Measurements from ENCODE around the gene MIEF1. TPM values are rescaled to one million over a fixed set of nuclear protein-coding genes. Genes with fewer than 3 reads are reported as not detected.
A peak's percentile ranks its signal among the peaks of the same experiment; 100 is the strongest.

Gene MIEF1
- total RNA-seq, 1 experiment from 2014 or later, result 10.6 TPM

DNA sequence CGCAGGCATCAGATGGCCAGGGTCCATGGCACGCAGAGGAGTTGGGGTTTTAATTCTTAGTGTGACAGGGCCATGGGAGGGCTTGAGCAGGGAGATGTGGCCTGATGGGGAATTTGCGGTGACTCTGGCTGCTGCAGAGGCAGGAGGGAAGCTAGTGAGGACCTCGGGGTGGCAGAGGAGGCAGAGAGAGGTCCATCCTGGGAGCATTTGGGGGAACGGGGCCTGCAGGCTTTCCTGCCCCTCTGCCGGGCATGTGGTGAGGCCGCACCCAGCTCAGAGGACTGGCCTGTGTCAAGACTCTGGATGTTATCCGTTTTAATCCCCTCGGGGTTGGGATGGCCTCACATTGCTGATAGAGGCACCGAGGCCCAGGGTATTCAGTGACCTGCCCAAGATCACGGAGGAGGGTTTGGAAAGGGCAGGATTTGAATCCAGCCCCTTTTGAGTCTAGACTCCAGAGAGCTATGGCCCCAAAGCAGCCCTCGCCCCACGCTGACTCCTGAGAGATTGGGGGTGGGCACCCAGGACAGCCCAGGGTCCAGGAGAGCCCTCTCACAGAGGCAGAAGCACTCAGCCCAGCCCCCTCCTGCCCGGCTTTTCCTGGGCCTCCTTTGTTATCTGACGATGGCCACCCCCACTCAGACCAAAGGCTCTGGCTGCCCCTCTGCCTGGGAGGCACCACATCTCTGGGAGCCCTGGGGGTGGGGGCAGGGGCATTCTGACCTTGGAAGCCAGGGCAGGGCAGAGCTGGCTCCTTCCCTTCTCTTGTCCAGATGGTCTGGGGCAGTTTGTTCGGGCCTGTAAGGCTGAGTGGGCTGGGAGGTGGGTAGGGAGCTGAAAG lies 31.4 kb upstream of the MIEF1 start:
- DNase-seq (ENCODE audit: low read depth), result no peak

DNA sequence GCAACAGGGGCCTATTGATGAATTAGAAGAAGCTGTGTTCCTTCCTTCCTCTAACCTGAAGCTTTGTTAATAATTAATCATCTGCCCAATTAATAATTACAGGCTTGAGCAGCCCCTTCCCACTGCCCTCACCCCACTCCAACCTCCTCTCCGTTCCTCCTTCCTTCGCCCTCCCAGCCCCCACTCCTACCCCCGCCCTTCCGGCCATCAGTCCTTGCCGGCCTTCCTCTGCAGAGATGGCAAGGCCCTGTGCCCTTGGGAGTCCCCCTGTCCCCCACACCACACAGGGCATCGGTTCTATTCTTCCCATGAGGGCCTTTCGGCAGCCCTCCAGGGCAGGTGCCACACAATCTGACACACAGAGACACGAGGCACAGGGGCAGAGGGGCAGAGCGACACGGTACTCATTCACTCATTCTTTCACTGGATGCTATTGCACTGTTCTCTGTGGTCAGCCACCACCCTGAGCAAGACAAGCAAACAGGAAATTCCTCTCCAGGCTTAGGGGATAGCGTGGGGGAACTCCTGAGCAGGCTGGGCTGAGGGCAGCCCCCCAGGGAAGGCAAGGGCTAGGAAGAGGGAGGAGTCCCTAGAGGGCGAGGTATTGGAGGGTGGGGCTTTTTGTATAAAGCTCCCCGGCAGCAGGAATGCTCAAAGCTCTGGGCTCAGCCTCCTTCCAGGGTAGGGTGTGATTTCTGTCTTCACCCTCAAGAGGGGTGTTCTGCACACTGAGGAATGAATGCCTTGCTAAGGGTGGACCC lies 30.5 kb upstream of the MIEF1 start:
- DNase-seq (ENCODE audit: low read depth), result peak; percentile 11

DNA sequence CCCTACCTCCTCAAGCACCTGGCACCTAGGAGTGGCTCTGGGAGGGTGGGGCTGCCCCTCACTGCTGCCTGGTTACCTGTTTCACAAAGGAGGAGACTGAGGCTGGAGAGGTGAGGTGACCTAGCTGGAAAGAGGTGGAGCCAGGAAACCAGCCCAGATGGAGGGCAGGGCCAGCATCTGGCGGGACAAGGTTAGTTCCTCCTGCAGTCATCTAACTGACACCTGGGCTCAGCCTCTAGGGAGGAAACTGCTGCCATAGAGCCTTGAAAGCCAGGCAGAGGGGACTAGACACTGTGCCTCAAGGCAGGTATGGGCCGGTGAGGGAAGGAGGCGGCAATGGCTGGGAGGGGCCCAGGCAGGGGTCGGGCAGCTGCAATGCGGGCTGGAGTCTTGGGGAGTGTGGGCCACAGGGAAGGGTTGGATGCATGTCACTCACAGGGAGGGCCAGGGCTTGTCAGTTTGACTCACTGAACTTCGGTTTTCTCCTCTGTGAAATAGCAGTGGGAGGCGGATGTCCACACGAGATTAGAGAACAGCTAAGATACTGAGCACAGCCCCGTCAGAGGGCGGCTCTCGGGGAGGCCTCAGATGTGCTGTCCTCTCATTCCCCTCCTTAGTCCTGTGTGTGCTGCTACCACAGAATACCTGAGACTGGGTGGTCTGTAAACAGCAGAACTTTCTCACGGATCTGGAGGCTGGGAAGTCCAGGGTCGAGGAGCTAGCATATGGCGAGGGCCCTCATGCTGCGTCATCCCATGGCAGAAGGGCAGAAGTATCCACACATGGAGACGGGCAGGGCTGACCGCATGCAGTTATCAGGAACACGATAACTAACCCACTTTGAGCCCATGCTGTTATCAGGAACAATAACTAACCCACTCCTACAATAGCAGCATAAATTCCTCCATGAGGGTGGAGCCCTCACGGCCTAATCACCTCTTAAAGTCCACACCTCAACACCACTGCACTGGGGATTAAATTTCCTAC lies 29.2 kb upstream of the MIEF1 start:
- no peak for DNase-seq (ENCODE audit: low read depth)

DNA sequence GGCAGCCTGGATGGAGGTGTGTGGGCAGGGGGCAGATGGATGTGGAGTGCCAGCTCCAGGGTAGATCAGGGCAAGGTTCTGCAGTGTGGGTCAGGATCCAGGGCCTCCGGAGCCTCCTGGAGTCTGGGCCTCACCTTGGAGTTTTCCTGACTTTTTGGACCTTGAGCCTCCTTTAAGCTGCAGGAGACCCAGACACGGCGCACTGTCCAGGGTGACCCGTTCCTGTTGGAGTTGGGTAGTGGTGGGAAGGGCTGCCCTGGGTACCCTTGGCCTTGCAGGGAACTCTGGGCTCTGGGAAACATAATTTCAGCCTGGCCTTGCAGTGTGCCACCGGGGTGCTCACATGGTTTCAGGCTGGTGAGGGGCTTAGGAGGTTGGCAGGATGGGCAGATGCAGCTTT lies 28.2 kb upstream of the MIEF1 start:
- DNase-seq (ENCODE audit: low read depth), result no peak

DNA sequence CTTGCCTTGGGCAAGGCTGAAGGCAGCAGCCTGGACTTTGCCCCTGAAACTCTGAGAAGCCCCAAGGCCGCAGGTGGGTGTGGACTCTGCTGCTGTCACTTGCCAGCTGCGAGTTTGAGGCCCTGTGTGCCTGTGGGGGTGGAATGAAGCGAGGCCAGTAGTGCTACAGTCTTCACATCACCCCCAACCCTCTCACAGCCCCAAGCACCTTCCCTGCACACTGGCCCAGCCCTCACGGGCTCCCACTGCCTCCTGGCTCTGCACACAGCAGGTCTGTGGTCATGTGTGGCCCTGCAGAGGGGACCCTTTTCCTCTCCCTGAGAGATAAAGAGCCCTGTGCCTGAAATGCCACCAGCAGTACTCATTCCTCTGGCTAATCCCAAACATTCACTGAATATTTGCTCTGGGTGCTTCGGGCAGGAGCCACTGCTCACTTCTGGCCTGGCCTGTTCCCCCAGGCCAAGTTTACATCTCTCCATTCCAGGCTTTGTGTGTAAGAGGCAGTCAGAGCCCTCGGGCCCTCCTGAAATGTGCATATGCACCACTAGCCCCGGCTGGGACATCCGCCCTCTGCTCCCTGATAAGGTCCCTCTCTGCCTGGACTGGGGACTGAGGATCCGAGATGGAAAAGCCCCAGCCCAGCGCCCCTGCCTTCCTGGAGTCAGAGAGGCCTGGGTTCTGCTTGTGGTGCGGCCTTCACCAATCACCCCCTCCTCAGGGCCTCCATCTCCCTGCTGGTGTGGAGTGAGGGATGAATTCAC lies 27.6 kb upstream of the MIEF1 start:
- no peak for DNase-seq (ENCODE audit: low read depth)

DNA sequence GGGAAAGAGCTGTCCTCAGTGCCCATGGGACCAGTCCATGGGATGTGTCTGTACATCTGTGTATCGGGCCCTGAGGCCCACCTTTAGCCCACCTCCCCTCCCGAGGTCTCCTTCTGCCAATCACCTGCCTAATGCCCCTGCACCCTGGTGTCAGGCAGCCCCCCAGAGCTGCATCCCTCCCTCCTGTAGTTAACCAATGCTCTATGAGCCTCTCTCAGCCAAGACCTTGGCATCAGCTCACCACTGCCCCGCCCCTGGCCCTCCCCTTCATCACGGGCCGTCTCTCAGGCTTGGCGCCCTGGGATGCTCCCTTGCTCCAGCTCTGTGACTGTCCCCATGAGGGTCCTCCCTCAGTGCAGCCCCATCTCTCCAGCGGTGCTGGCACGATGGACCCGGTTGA lies 26.8 kb upstream of the MIEF1 start:
- DNase-seq (ENCODE audit: low read depth), result no peak

DNA sequence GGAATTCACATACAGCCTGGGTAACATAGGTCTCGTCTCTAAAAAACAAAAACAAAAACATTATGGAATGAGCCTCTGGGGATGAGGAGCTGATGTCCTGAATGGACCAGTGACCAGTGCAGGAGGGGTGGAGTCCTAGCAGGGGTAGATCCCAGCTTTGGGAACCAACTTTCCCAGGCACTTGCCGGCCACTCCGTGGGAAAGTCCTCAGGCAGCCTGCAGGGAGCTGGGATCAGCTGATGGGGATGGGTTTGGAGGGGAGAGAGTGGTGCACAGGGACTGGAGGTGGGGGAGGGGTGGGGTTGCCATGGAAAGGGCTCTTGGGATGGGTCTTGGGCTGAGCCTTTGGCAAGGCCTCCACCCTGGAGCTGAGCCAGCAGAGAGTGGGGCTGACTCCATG lies 26.2 kb upstream of the MIEF1 start:
- DNase-seq (ENCODE audit: low read depth), result no peak

DNA sequence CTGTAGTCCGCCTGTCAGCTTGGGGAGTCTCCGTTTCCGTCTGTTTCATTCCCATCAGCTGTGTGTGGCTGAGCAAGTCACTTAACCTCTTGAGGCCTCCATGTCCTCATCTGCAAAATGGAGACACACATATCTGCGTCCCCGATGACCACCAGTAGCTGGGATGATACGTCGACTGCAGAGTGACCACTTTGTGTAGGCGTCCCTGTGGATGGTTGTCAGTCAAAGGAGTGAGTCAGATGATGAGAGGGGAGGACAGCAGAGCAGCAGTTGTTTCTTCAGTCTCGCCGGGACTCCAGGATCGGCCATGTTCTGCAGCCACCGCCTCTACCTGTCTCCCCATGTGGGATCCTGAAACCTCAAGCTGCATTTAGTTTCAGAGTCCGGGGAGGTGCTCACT lies 25.4 kb upstream of the MIEF1 start:
- DNase-seq (ENCODE audit: low read depth), result no peak

DNA sequence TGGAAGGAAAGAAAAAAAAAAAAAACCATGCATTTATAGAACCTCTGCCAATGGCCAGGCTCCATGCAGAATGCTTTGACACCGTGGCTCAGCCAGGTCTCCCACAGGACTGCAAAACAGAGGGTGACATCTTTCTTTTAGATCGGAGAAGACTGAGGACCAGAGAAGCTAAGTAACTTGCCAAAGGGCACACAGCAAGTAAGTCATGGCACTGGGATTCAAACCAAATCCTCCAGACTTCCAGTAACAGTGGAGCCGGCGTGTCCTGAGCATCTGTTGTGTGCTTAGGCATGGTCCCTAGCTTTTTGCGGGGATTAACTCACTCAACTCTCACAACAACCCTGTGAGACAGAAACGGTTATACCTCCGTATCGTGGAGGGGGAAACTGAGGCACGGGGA lies 24.5 kb upstream of the MIEF1 start:
- DNase-seq (ENCODE audit: low read depth), result no peak

DNA sequence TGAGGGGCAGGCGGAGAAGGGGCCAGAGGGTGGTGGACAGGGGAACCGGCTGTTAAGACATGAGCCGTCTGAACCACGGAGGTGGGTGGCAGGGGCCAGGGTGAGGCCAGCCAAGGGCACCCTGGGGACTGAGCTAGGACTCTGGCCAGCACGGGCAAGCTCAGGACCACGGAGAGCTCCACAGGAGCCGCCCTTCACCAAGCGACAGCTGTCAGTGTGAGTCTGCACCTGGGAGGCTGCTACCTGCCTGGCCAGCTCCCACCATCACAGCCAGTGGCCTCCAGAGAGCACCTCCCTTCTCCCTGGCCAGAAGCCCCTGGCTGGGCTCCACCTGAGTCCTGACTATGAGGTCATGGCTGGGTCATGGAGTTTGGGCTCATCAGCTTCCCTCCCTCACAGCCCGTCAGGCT lies 23.6 kb upstream of the MIEF1 start:
- no peak for DNase-seq (ENCODE audit: low read depth)

DNA sequence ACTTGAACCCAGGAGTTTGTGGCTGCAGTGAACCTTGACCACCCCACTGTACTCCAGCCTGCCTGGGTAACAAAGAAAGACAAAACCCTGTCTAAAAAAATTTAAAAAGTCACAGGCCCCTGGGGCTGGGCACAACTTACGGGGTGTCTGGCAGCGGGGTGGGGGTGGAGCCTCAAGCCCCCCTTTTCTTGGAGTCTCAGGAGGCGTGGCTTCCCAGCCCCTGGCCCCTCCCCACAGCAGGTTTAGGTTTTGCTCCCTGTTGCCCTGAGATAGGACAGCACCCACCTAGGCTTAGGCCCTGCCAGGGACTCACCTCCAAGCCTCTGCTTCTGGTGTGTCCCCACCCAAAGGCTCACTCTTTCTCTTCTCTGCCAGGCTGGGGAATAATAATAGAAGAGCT lies 22.8 kb upstream of the MIEF1 start:
- DNase-seq (ENCODE audit: low read depth), result no peak

DNA sequence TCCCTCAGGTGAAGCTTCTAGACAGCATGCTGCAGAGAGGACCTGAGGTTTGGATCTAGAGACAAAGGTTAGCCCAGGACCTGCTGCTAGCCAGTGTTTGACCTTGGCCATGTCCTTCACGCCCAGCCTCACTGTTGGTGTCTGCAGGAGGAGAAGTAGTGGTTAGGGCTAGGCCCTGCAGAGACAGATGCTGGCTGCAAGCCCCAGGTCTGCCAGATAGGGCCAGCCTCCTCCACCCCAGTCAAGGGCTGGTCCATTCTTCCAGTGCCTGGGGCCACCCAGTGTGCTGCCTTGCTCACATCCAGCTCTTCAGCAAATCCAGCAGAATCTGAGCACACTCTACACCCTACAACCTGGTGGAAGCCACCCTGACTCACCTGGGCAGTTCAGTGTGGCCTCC lies 21.5 kb upstream of the MIEF1 start:
- DNase-seq (ENCODE audit: low read depth), result no peak

DNA sequence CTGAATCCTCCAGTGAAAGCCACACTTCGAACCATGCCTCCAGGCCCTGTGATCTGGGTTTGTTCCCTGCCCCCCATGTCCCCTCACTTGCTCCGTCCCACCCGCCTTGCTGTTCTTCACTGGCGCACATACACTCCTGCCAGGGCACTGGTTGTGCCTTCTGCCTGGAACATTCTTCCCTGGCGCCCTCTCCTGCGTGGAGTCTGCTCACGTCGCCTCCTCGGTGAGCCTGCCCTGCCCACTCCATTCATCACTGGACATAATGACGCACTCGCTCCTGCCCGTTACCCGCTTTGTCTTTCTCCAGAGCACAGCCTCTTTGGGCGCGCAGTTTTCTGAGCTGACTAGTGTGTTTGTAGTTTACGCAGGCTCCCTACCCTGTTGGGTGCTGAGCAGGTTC lies 21.0 kb upstream of the MIEF1 start:
- DNase-seq (ENCODE audit: low read depth), result no peak

DNA sequence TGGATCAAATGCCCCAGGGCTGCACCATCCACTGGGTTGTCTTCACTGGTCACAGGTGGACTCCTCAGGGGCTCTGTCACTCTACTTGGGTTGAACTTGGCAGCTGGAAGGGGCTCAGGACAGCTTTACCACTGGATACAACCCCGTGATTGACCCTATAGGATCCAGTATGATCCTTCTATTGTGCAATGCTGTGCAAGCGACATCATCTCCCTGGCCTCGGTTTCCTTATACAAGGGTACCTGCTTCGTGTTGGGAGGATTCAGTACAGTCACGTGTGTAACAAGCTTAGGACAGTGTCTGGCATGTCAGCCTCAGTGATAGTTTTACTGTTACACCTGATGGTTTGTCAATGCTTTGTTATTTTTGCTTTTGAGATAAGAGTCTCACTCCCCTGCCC lies 20.5 kb upstream of the MIEF1 start:
- DNase-seq (ENCODE audit: low read depth), result no peak

DNA sequence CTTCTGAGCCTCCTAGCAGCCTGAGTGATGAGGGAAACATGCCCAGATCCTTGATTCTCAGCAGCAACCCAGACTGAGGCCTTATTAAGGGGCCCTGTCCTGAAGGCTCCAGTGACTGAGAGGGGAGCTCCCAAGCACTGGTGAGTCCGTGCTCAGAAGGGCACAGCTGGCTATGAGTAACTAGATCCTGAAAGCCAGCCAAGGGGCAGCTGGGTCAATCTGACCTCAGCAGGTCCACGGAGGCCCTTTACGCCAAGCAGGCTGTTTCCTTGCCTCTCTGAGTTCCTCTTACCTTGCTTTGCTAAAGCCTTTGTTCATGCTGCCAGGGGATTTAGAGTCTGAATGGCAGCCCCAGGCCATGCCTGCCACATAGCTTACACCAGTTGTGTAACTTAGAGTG lies 19.3 kb upstream of the MIEF1 start:
- peak; percentile 69 for DNase-seq (ENCODE audit: low read depth)

DNA sequence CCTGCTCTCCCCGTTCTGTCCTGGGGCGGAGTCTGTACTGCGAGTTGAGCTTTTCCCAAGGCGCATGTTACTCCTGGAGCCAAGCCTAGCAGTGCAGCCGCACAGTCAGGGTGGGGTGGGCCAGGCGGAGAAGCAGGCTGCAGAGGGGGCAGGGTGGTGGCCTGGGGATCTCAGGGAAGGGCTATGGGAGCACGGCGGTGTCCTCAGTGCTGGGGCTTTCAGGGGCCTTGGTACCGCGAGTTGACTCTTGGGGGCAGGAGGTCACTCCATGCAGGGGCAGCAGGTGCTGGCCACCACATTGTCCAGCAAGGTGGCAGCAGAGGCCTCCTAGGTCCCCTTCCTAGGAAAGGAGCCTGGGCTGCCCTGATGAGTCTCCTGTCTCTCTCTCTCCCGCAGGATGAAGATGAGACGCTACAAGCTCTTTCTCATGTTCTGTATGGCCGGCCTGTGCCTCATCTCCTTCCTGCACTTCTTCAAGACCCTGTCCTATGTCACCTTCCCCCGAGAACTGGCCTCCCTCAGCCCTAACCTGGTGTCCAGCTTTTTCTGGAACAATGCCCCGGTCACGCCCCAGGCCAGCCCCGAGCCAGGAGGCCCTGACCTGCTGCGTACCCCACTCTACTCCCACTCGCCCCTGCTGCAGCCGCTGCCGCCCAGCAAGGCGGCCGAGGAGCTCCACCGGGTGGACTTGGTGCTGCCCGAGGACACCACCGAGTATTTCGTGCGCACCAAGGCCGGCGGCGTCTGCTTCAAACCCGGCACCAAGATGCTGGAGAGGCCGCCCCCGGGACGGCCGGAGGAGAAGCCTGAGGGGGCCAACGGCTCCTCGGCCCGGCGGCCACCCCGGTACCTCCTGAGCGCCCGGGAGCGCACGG lies 14.9 kb upstream of the MIEF1 start:
- no peak for DNase-seq (ENCODE audit: low read depth)

DNA sequence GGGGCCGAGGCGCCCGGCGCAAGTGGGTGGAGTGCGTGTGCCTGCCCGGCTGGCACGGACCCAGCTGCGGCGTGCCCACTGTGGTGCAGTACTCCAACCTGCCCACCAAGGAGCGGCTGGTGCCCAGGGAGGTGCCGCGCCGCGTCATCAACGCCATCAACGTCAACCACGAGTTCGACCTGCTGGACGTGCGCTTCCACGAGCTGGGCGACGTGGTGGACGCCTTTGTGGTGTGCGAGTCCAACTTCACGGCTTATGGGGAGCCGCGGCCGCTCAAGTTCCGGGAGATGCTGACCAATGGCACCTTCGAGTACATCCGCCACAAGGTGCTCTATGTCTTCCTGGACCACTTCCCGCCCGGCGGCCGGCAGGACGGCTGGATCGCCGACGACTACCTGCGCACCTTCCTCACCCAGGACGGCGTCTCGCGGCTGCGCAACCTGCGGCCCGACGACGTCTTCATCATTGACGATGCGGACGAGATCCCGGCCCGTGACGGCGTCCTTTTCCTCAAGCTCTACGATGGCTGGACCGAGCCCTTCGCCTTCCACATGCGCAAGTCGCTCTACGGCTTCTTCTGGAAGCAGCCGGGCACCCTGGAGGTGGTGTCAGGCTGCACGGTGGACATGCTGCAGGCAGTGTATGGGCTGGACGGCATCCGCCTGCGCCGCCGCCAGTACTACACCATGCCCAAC lies 14.1 kb upstream of the MIEF1 start:
- no peak for DNase-seq (ENCODE audit: low read depth)

DNA sequence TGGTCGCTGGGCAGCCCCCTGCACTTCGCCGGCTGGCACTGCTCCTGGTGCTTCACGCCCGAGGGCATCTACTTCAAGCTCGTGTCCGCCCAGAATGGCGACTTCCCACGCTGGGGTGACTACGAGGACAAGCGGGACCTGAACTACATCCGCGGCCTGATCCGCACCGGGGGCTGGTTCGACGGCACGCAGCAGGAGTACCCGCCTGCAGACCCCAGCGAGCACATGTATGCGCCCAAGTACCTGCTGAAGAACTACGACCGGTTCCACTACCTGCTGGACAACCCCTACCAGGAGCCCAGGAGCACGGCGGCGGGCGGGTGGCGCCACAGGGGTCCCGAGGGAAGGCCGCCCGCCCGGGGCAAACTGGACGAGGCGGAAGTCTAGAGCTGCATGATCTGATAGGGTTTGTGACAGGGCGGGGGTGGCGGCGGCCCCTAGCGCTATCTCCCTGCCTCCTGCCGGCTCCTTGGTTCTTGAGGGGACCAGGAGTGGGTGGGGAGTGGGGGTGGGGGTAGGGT lies 13.5 kb upstream of the MIEF1 start:
- no peak for DNase-seq (ENCODE audit: low read depth)
